ENCODE data around the gene GPC3.

DNA sequence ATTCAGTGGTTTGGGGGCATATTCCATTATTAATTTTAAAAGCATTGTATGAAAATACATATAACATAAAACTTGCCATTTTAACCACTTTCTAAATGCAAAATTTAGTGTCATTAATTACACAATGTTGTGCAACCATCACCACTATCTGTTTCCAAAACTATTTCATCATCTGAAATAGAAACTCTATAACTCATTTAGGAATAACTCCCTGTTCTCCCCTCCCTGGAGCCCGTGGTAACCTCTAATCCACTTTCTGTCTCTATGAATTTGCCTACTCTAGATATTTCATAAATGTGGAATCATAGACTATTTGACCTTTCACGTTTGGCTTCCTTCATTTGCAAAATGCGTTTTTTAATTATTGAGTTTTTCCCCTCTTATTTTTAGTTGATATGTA lies 468.7 kb downstream of the GPC3 start:
- no peak for TF ChIP-seq CTCF (conservative IDR thresholded peaks at IDR 0.05)
- TF ChIP-seq ZFX (IDR thresholded peaks at IDR 0.05): no peak

All from C4-2B (cell line).